ENCODE data around the gene PRSS22. TPM values are rescaled to one million over a fixed set of nuclear protein-coding genes. Genes with fewer than 3 reads are reported as not detected.

PRSS22 gene
- total and polyA plus RNA-seq, 2 donors (not counting 1 experiment from before 2014, with no cell fraction given) = not detected

GRCh38 chr16:2859686-2860265 lies 1.8 kb upstream of the PRSS22 start:
- Histone ChIP-seq H3K79me2 (ENCODE audit: control insufficient read depth, insufficient read depth, low read length) (no peaks in the 10 kb centered on the region), H3K4me2 (replicated peaks; ENCODE audit: low read depth, low read length, poor library complexity, severe bottlenecking) (no peak overlapping the region), H4K20me1 (ENCODE audit: control insufficient read depth, insufficient read depth, low read length, poor library complexity, severe bottlenecking) (no peaks in the 10 kb centered on the region), H2AFZ (ENCODE audit: insufficient read depth, low read depth, low read length, poor library complexity, severe bottlenecking) (no peak overlapping the region), H3K4me3 (ENCODE audit: control extremely low read depth in 1 of 5, extremely low read depth in 1 of 5, insufficient read depth in 1 of 5, low read depth in 2 of 5, low read length in 4 of 5) (no peak overlapping the region), H3K36me3 (replicated peaks in 1 of 2; ENCODE audit: control extremely low read depth in 1 of 2, control insufficient read depth in 1 of 2, extremely low read depth in 1 of 2, insufficient read depth in 2 of 2, low read length in 1 of 2) (no peaks in the 10 kb centered on the region), H3K9ac (ENCODE audit: low read length) (no peak overlapping the region), H3K27me3 (replicated peaks in 1 of 4; ENCODE audit: control extremely low read depth in 1 of 4, control insufficient read depth in 3 of 4, insufficient read depth in 4 of 4, low read length in 3 of 4) (peaks cover 0 to 38% (median 14%) of the 10 kb centered on the region in 4 experiments), H3K27ac (ENCODE audit: low read length in 2 of 2) (no peak overlapping the region), H3K4me1 (ENCODE audit: control insufficient read depth in 2 of 2, insufficient read depth in 2 of 2, low read length in 2 of 2) (peaks cover 13 to 14% of the 10 kb centered on the region in 2 donors), H3K9me3 (ENCODE audit: control extremely low read depth in 1 of 3, control insufficient read depth in 2 of 3, insufficient read depth in 1 of 3, low read length in 2 of 3) (peaks cover 0 to 30% (median 1%) of the 10 kb centered on the region in 3 donors)
- H3K4me3 Mint-ChIP-seq = no peak overlapping the region
- H3K9me3 Mint-ChIP-seq (ENCODE audit: insufficient read depth) = no peaks in the 10 kb centered on the region
- H3K4me1 Mint-ChIP-seq = peaks cover 4% of the 10 kb centered on the region
- ATAC-seq (ENCODE audit: low read depth) (no peak), DNase-seq (no peak)
- WGBS (ENCODE audit: insufficient coverage) = 63% methylated on average over 6 of the region's 10 CpGs
- CTCF ChIA-PET = no interaction called here
- TF ChIP-seq CTCF (IDR thresholded peaks at IDR 0.05) (no peak), EZH2 (IDR thresholded peaks at IDR 0.05; ENCODE audit: borderline replicate concordance, insufficient read depth, low read depth, low read length, poor library complexity, severe bottlenecking) (no peak)
- no peak overlapping the region for H3K27ac Mint-ChIP-seq
- intact Hi-C loops (cut with micrococcal nuclease) = loop anchor here (10.0 kb wide), 1 partner anchor 85 kb away; the partner anchor contains the start of gene ELOB
- POLR2A ChIA-PET = no interaction called here
- H3K27me3 Mint-ChIP-seq = peaks cover 22% of the 10 kb centered on the region

GRCh38 chr16:2858245-2859025 lies 465 bp upstream of the PRSS22 start:
- Histone ChIP-seq H3K4me2 (replicated peaks; ENCODE audit: low read depth, low read length, poor library complexity, severe bottlenecking) (peak overlapping the region; percentile 62), H3K27ac (ENCODE audit: low read length in 2 of 2) (no peak overlapping the region), H3K4me1 (ENCODE audit: control insufficient read depth in 2 of 2, insufficient read depth in 2 of 2, low read length in 2 of 2) (peaks cover 13 to 14% of the 10 kb centered on the region in 2 donors), H3K36me3 (replicated peaks in 1 of 2; ENCODE audit: control extremely low read depth in 1 of 2, control insufficient read depth in 1 of 2, extremely low read depth in 1 of 2, insufficient read depth in 2 of 2, low read length in 1 of 2) (no peaks in the 10 kb centered on the region), H3K79me2 (ENCODE audit: control insufficient read depth, insufficient read depth, low read length) (no peaks in the 10 kb centered on the region), H4K20me1 (ENCODE audit: control insufficient read depth, insufficient read depth, low read length, poor library complexity, severe bottlenecking) (no peaks in the 10 kb centered on the region), H2AFZ (ENCODE audit: insufficient read depth, low read depth, low read length, poor library complexity, severe bottlenecking) (peak overlapping the region; percentile 62), H3K4me3 (ENCODE audit: control extremely low read depth in 1 of 5, extremely low read depth in 1 of 5, insufficient read depth in 1 of 5, low read depth in 2 of 5, low read length in 4 of 5) (no peak overlapping the region), H3K9me3 (ENCODE audit: control extremely low read depth in 1 of 3, control insufficient read depth in 2 of 3, insufficient read depth in 1 of 3, low read length in 2 of 3) (peaks cover 0 to 43% (median 12%) of the 10 kb centered on the region in 3 donors), H3K9ac (ENCODE audit: low read length) (no peak overlapping the region), H3K27me3 (replicated peaks in 1 of 4; ENCODE audit: control extremely low read depth in 1 of 4, control insufficient read depth in 3 of 4, insufficient read depth in 4 of 4, low read length in 3 of 4) (peaks cover 0 to 44% (median 14%) of the 10 kb centered on the region in 4 experiments)
- no peak for TF ChIP-seq CTCF (IDR thresholded peaks at IDR 0.05)
- no peak for TF ChIP-seq EZH2 (IDR thresholded peaks at IDR 0.05; ENCODE audit: borderline replicate concordance, insufficient read depth, low read depth, low read length, poor library complexity, severe bottlenecking)
- Mint-ChIP-seq H3K4me3 (no peak overlapping the region), H3K27ac (no peak overlapping the region), H3K27me3 (peaks cover 27% of the 10 kb centered on the region), H3K9me3 (ENCODE audit: insufficient read depth) (peaks cover 6% of the 10 kb centered on the region), H3K4me1 (peaks cover 4% of the 10 kb centered on the region)
- intact Hi-C loops (cut with micrococcal nuclease) = no loop called here
- WGBS (ENCODE audit: insufficient coverage) = 21% methylated on average over 22 of the region's 23 CpGs
- DNase-seq (no peak), ATAC-seq (ENCODE audit: low read depth) (no peak)
- ChIA-PET POLR2A (no interaction called here), CTCF (no interaction called here)

All from B cell (primary cell).